HL-60/S4 treated with phorbol 12-myristate 13-acetate at 8.2 ng/mL for 4 days and 3 days (cell line): ENCODE data around the gene NLK.
"Not testable (repeated sequence)": the region's sequence is repeated elsewhere in the genome, so short reads cannot be mapped to it uniquely, and the experiment has no call there.

Experiments
- in situ Hi-C: fragments of 300-500 bp; cut with MboI; formaldehyde crosslinking; loops from 2 replicates; pipeline ENCODE4 v1.15.0; 2022; ENCODE audit warnings: low sequenced_read_pairs

NLK gene

GRCh38 chr17:28071891-28072606 is 29.6 kb downstream of the NLK start:
- in situ Hi-C loops, result no loop called here

DNA sequence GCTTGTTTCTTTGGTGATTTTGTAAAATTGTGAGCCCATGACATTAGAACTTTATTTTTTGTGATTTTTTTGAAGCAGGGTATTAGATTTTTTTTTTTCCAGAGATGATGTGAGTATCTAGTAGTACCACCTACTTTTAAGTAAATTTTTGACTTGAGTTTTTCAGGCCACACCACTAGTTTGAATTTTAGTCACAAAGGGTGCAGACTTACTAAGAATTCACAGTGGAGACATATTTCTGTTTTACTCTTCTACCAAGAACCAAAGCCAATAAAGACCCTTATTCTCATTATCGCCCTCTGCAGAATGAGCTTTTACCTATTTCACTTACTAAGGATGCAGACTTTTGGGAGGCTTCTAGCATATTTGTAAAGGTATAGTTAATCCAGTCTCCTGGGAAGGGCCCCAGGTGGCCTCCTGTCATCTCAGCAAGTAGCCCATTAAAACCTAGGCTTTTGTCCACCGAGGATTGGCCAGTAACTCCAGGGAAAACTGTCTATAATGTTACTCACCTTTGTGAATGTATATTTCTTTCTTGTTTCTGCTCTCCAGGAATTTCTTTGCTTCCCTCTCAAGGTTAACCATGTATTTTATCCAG is 30.6 kb downstream of the NLK start:
- in situ Hi-C loops, result no loop called here

- in situ Hi-C loops, result no loop called here
Measured at GRCh38 chr17:28074010-28074409, 31.5 kb downstream of the NLK start.

DNA sequence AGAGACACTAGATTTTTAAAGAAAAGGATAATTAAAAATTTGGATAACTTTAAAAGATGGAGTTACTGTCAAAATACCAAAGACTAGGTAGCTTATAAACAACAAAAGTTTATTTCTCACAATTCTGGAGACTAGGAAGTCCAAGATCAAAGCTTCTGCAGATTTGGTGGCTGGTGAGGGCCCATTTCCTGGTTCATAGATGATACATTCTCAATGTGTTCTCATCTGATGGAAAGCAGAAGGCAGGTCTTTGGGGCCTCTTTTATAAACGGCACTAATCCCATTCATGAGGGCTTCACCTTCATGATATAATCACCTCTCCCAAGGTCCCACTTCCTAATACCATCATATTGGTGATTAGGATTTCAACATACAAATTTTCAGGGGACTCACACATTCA is 33.7 kb downstream of the NLK start:
- in situ Hi-C loops, result no loop called here

DNA sequence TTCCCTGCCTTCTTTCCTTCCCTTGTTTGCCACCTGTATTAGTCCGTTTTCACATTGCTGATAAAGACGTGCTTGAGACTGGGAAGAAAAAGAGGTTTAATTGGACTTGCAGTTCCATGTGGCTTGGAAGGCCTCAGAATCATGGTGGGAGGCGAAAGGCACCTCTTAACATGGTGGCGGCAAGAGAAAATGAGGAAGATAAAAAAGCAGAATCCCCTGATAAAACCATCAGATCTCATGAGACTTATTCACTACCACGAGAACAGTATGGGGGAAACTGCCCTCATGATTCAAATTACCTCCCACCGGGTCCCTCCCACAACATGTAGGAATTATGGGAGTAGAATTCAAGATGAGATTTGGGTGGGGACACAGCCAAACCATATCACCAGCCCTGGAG is 34.7 kb downstream of the NLK start:
- in situ Hi-C loops, result not testable (repeated sequence)

GRCh38 chr17:28078341-28079229 is 36.1 kb downstream of the NLK start:
- in situ Hi-C loops, result no loop called here

DNA sequence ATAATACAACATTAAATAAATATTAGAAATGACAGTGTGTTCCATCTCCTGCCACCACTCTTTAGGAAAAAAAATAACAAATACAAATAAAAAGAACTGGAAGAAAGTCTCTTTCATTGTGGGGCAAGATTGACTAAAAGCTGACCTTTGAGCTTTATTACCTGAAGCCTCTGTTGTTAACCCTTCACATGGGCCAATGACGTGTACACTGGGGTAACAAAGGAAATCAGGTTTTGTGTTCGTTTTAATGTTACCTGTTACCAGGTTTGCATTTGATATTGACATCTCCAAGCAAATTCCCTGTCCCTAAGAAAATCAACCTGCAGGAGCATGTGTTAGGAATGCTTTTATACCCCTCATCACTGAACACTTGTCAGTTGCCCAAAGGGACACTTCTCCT is 39.0 kb downstream of the NLK start:
- in situ Hi-C loops, result no loop called here

DNA sequence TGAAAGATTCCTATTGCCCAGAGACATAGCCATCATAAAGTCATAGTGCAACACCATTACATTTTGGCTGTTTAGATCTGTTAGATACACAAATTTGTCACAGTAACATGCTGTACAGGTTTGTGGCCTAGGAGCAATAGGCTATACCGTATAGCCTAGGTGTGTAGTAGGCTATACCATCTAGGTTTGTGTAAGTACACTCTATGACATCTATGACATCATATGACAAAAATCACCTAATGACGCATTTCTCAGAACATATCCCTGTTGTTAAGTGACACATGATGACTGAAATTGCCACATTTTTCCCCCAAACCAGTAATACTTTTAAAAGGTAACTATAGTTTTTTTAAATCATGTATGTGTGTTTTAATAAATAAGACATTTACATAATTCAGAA is 43.3 kb downstream of the NLK start:
- in situ Hi-C loops, result no loop called here

DNA sequence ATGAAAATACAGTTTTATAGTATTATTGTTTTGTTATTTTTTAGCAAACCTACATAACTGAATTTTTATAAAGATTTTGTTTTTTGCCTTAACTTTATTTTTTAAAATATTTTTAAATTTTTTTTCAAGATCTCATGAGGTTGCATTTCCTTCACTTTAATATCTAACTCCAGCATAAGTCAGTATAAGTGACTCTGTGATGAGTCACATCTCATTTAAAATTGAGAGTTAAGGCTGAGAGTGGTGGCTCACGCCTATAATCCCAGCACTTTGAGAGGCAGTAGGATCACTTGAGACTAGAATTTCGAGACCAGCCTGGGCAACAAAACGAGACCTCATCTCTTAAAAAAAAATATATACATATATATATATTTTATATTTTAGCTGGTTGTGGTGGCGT is 44.0 kb downstream of the NLK start:
- in situ Hi-C loops, result no loop called here

- in situ Hi-C loops, result no loop called here
Measured at GRCh38 chr17:28087743-28088142, 45.3 kb downstream of the NLK start.

DNA sequence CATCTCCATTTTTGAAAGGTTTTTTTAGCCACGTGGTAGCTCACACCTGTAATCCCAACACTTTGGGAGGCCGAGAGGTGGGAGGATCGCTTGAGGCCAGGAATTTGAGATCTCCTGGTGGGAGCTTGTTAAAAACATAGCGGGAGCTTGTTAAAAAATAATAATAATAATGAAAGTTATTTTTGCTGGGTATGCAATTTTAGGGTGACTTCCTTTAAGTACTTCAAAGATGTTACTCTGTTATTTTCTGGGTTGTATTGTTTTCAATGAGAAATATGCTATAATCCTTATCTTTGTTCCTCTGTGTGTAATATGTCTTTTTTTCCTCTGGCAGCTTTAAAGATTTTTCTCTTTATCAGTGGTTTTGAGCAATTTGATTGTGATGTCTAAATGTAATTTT is 48.1 kb downstream of the NLK start:
- in situ Hi-C loops, result no loop called here

DNA sequence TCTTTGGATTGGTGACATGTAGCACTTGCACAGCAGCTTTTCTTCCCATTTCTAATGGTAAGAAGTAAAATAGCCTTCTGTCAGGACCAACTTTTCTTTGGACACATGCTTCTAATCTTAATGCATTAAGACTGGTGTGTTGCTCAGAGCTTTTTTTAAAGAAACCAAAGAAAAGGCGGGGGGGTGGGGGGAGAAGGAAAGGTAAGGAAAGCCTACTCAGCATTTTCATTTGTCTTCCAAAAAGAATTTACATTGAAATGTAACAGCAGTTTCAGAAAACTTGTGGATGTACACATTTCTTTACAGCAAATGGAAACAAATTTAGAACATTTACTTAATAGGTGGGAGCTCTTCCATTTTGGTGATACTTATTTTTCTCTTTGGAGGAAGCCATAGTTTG is 49.6 kb downstream of the NLK start:
- in situ Hi-C loops, result no loop called here

- in situ Hi-C loops, result no loop called here
Measured at GRCh38 chr17:28093999-28094716, 51.7 kb downstream of the NLK start.

- in situ Hi-C loops, result no loop called here
Measured at GRCh38 chr17:28096756-28097155, 54.3 kb downstream of the NLK start.

DNA sequence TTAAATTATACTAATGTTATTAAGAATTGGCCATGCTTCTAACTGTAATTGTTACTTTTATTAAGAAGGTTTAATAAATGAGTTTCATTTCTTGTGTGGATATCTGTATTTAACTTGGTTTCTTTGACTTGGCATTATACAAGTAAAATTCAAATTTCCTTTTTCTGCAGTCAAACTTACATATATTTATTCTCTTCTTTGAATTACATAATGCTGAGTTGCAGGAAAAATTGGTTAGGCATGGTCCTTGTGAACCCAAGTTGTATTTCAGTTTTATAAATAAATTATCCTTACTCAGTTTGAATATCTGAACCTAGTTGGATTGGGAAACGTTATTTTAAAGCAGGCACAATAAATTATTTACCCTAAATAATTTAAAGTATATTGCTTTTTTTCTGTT is 54.8 kb downstream of the NLK start:
- in situ Hi-C loops, result no loop called here

DNA sequence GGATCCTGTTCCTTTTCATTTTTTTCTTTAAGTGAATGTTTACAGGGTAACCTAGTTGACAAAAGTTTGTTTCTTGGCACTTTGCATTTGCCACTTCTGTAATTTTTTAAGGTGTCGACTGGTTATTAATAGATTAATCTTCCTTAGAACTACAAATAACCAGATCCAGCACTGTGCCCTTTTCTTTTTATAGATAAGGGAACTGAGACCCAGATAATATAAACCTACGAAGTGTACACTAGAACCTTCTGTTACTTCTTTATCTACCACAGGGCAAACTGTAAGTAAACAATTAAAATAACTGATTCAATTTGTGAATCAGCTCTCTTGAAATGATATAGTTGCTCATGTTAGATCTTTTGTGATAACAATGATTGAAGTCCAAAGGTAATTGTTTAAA is 55.4 kb downstream of the NLK start:
- in situ Hi-C loops, result no loop called here

DNA sequence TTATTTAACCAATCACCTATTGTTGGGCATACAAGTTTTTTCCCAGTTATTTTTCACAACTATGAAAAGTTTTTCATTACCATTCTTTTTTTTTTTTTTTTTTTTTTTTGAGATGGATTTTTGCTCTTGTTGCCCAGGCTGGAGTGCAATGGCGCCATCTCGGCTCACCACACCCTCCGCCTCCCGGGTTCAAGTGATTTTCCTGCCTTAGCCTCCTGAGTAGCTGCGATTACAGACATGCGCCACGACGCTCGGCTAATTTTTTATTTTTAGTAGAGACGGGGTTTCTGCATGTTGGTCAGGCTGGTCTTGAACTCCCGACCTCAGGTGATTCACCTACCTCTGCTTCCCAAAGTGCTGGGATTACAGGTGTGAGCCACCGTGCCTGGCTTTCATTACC is 56.1 kb downstream of the NLK start:
- in situ Hi-C loops, result not testable (repeated sequence)

DNA sequence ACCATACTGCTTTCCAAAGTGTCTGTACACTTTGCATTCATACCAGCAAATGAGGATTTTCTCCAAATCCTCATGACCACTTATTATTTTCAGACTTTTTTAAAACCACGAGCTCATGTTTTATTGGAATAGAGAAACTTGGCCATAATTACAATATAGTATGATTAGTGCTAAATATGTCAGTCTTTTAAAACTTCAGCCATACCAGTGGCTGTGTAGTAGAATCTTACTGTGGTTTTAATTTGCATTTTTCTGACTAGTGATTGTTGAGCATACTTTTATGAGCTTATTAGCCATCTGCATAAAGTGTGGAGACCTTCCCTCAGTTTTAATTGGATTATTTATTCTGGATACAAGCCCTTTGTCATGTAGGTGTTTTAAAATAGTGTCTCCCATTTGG is 57.8 kb downstream of the NLK start:
- in situ Hi-C loops, result no loop called here

DNA sequence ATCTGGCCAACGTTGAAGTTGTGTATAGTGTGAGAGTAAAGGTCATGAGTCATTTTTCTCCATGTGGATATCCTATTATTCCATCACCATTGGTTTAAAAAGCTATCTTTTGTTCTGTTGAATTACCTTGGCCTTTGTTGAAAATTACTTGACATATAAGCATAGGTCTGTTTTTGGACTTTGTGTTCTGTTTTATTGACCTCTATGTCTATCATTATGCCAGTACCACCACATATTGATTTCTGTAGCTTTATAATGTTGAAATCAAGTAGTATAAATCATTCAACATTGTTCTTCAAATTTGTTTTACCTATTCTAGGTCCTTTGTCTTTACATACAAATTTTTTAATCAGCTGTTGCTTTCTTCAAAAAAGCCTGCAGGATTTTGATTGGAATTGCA is 58.5 kb downstream of the NLK start:
- in situ Hi-C loops, result no loop called here

DNA sequence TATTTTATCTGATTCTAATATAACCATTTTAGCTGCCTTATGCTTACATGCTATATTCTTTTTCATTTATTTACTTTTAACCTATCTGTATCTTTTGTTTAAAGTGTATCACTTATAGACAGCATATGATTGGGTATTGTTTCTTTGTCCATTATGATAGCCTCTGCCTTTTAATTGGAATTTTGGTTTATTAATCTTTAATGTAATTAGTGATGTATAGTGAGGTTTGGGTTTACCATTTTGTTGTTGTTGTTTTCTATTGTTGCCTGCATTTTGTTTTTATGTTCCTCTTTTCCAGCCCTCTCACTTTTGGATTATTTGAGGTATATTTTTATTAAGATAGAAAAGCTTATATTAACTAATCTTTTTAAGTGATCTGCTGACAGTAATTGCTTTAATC is 59.4 kb downstream of the NLK start:
- in situ Hi-C loops, result no loop called here

DNA sequence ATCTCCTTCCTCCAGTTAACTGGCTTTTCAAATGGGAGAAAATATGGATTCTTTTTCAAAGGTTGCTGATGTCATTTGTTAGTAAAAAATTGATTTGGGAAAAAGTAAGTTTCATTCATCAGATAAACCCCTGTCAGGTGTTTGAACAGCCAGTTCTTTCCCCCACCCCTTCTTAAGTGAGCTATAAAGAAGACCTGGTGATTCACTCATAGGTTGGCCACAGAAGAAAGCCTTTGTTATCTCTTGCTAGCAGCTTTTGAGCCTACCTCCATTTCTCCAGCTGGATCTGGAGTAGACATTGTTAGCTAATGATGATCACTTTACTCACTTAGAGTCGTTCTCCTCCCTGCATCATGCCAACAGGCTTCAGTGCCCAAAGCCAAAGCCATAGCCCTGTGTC is 63.0 kb downstream of the NLK start:
- in situ Hi-C loops, result no loop called here
